Measurements from ENCODE around the gene ZNF528. TPM values are rescaled to one million over a fixed set of nuclear protein-coding genes. Genes with fewer than 3 reads are reported as not detected.

The ZNF528 gene
- total RNA-seq, 4 donors from 2014 or later = 1.00 to 15.8 (median 9.0) TPM

DNA sequence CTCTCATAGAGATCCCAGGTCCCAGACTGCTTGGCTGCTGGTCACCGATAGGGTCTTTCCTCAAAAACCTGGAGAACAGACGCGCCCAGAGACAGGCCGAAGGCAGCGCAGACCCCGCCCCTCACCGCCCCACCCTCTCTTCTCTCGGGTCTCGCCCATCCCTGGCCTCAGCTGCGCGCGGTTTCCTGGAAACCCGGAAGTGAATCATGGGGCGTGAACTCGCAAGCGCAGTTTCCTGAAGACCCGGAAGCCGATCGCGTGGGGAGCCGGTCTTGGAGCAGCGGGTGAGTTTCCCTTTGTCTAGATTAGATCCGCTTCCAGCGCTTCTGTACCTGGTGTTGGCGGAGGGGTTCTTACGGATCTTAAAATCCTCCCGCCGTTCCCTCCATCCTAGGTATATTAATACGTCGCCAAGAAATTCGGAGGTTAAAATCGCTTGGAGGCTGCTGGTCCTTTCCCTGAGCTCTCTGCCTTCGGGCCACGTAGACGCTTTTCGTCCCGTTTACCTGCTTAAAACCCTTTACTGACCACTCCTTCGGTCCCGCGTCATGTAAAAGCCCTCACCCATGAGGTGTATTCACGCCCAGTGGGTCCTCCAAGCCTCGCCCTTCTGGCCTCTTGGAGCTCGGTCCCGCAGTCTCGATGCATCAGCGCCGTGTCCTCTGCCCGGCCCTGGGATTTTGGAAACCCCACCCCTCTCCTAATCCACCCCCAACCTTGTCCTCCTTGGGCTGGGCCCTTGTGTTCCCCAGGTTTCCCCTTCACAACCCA lies 55.9 kb downstream of the ZNF528 start, which contains the start of gene ZNF578:
ZNF578 (plus strand) TSS at position 230 of the 771 bp plus-strand sequence. CDS start 48,293 bp downstream, outside the sequence.
- H3K27ac ChIP-seq = no peak within 1 kb of the TSS
- H3K4me1 ChIP-seq = peaks cover 0 to 6% (median 0%) of the 10 kb centered on the region in 4 donors
- H3K9me3 ChIP-seq = peaks cover 46 to 57% of the 10 kb centered on the region in 2 donors
- WGBS, 2 donors (ENCODE audit: low coverage in 1 of 2) = 10 to 25% methylated on average over 3 to 47 of the region's 48 CpGs
- in situ Hi-C loops (cut with MboI; ENCODE audit: low pct_ligation_motif_present in 1 of 4, low pct_unique_long_range_greater_than_20kb in 1 of 4, low sequenced_read_pairs in 3 of 4) (no loop called here), intact Hi-C loops (cut with DNase I; ENCODE audit: low total_unique reads) (no loop called here)
- peaks cover 0 to 16% (median 4%) of the 10 kb centered on the region in 4 donors for H3K36me3 ChIP-seq
- H3K27me3 ChIP-seq = no peaks in the 10 kb centered on the region
- peak; percentile 46 for DNase-seq
- TF ChIP-seq POLR2A (IDR thresholded peaks at IDR 0.05) (no peak), POLR2AphosphoS5 (IDR thresholded peaks at IDR 0.05) (no peak), EP300 (IDR thresholded peaks at IDR 0.05; ENCODE audit: low read depth) (no peak)
- TF ChIP-seq, protein P1, sequence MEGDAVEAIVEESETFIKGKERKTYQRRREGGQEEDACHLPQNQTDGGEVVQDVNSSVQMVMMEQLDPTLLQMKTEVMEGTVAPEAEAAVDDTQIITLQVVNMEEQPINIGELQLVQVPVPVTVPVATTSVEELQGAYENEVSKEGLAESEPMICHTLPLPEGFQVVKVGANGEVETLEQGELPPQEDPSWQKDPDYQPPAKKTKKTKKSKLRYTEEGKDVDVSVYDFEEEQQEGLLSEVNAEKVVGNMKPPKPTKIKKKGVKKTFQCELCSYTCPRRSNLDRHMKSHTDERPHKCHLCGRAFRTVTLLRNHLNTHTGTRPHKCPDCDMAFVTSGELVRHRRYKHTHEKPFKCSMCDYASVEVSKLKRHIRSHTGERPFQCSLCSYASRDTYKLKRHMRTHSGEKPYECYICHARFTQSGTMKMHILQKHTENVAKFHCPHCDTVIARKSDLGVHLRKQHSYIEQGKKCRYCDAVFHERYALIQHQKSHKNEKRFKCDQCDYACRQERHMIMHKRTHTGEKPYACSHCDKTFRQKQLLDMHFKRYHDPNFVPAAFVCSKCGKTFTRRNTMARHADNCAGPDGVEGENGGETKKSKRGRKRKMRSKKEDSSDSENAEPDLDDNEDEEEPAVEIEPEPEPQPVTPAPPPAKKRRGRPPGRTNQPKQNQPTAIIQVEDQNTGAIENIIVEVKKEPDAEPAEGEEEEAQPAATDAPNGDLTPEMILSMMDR (IDR thresholded peaks at IDR 0.05) = no peak
- H3K4me3 ChIP-seq = peak within 1 kb of the TSS; percentile 33 to 65 (median 36)

DNA sequence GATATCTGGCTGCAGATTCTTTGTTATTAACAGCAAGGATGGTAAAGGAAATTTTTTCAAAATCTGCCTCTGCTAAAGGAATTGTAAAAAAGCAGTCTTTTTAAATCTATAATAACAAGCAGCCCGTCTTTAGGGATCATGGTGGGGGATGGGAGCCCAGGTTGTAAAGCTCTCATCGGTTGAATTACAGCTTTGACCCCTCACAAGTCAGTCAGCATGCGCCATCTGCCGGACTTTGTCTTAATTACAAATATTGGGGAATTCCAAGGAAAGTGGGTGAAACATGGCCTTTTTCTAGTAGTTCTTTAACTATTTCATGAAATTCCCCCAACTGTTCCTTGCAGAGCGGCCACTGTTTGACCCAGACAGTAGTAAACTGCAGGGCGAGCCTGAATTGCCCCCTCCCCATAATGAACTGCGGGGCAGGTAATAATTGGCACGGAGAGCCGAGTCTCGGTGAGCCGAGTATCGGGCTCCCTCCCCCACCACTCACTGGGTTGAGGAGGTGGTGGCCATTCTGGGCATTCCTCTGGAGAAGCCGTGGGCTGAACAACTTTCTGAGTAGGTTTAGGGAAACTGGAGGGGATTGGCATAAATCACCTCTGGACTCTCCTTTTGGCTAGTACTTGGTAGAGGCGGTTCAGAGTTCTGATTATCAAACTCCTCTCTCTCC lies 67.3 kb downstream of the ZNF528 start:
- Histone ChIP-seq H3K4me3 (no peak overlapping the region), H3K9me3 (peaks cover 76 to 91% of the 10 kb centered on the region in 2 donors), H3K36me3 (no peaks in the 10 kb centered on the region), H3K4me1 (no peaks in the 10 kb centered on the region), H3K27me3 (no peaks in the 10 kb centered on the region), H3K27ac (no peak overlapping the region)
- in situ Hi-C loops (cut with MboI; ENCODE audit: low pct_ligation_motif_present in 1 of 4, low pct_unique_long_range_greater_than_20kb in 1 of 4, low sequenced_read_pairs in 3 of 4) = no loop called here
- intact Hi-C loops (cut with DNase I; ENCODE audit: low total_unique reads) = no loop called here
- WGBS, 2 donors (ENCODE audit: low coverage in 1 of 2) = 74 to 90% methylated on average over 7 to 14 of the region's 14 CpGs
- TF ChIP-seq POLR2A (IDR thresholded peaks at IDR 0.05) = no peak
- no peak for TF ChIP-seq EP300 (IDR thresholded peaks at IDR 0.05; ENCODE audit: low read depth)
- TF ChIP-seq, protein P1 (IDR thresholded peaks at IDR 0.05) = no peak
- no peak for TF ChIP-seq POLR2AphosphoS5 (IDR thresholded peaks at IDR 0.05)
- DNase-seq = no peak

Small RNAs within 50 kb of the gene (small RNA-seq; reads per million reads assigned to genes)
- 0 reads per million in 4 donors for gene AC010332.1

Other genes starting within 250 kb of the ZNF528 start
- 10 to 100 TPM in 2 of 4 donors, 1 to 10 TPM in 2; 5.6 to 17.8 (median 8.7) TPM for gene ZNF836, start 226.2 kb upstream of the ZNF528 start, total RNA-seq
- 100 to 1,000 TPM; 179 to 315 (median 227) TPM for gene PPP2R1A, start 207.8 kb upstream of the ZNF528 start, total RNA-seq
- 10 to 100 TPM in 1 of 4 donors, 1 to 10 TPM in 3; 1.1 to 34.2 (median 6.8) TPM for gene ZNF766, start 128.3 kb upstream of the ZNF528 start, total RNA-seq
- 10 to 100 TPM in 3 of 4 donors, 1 to 10 TPM in 1; 9.4 to 20.1 (median 10.7) TPM for gene ZNF480, start 100.7 kb upstream of the ZNF528 start, total RNA-seq
- 1 to 10 TPM in 2 of 4 donors, under 1 TPM in 1, not detected in 1; 0.68 to 6.6 (median 1.6) TPM for gene ZNF610, start 61.6 kb upstream of the ZNF528 start, total RNA-seq
- gene ZNF880, start 27.9 kb upstream of the ZNF528 start, total RNA-seq = 10 to 100 TPM in 1 of 4 donors, 1 to 10 TPM in 3; 3.6 to 16.7 (median 8.8) TPM
- gene ZNF534, start 31.3 kb downstream of the ZNF528 start, total RNA-seq = not detected
- gene ZNF578, start 55.7 kb downstream of the ZNF528 start, total RNA-seq = under 1 TPM in 2 of 4 donors, not detected in 2; 0.95 to 0.96 TPM
- gene ZNF808, start 129.8 kb downstream of the ZNF528 start, total RNA-seq = 10 to 100 TPM; 21.5 to 66.6 (median 36.8) TPM
- gene ZNF701, start 172.4 kb downstream of the ZNF528 start, total RNA-seq = 10 to 100 TPM; 12.0 to 31.1 (median 23.9) TPM
- gene ZNF83, start 240.5 kb downstream of the ZNF528 start, total RNA-seq = 10 to 100 TPM; 13.3 to 55.6 (median 26.7) TPM